ENCODE data around the gene WDR20.

GRCh38 chr14:102217399-102217798 is 77.7 kb downstream of the WDR20 start:
- no peak for TF ChIP-seq CTCF (IDR thresholded peaks at IDR 0.05)
- no peak for TF ChIP-seq POLR2A (IDR thresholded peaks at IDR 0.05)

All from Peyer's patch (tissue), 4 donors.